Measurements from ENCODE around the gene VAV3.

Gene VAV3

GRCh38 chr1:107647012-107647411 is 318.0 kb downstream of the VAV3 start:
- Histone ChIP-seq H3K4me3 (replicated peaks; ENCODE audit: insufficient read depth, low read length) (no peak overlapping the region), H3K27ac (replicated peaks) (no peak overlapping the region), H3K27me3 (ENCODE audit: insufficient read depth, poor library complexity, severe bottlenecking) (no peaks in the 10 kb centered on the region)
- no peak for TF ChIP-seq REST (IDR thresholded peaks at IDR 0.05; ENCODE audit: insufficient replicate concordance, low read depth)
- no peak for TF ChIP-seq POLR2AphosphoS5 (IDR thresholded peaks at IDR 0.05; ENCODE audit: low read depth)
- TF ChIP-seq CTCF (IDR thresholded peaks at IDR 0.05; ENCODE audit: insufficient read depth, low read length) = no peak
- DNase-seq (ENCODE audit: low read depth in 1 of 2, low spot score in 1 of 2) = no peak

GRCh38 chr1:107643766-107644165 is 321.2 kb downstream of the VAV3 start:
- Histone ChIP-seq H3K4me3 (replicated peaks; ENCODE audit: insufficient read depth, low read length) (no peak overlapping the region), H3K27ac (replicated peaks) (no peak overlapping the region), H3K27me3 (ENCODE audit: insufficient read depth, poor library complexity, severe bottlenecking) (no peaks in the 10 kb centered on the region)
- TF ChIP-seq SPI1 (IDR thresholded peaks at IDR 0.05; ENCODE audit: borderline replicate concordance, low read depth) (no peak), REST (IDR thresholded peaks at IDR 0.05; ENCODE audit: insufficient replicate concordance, low read depth) (no peak), POLR2AphosphoS5 (IDR thresholded peaks at IDR 0.05; ENCODE audit: low read depth) (no peak), GABPA (IDR thresholded peaks at IDR 0.05; ENCODE audit: low read depth) (no peak), CTCF (IDR thresholded peaks at IDR 0.05; ENCODE audit: insufficient read depth, low read length) (no peak)
- DNase-seq (ENCODE audit: low read depth in 1 of 2, low spot score in 1 of 2) = no peak

- TF ChIP-seq POLR2AphosphoS5 (IDR thresholded peaks at IDR 0.05; ENCODE audit: low read depth) = no peak
- peak; percentile 43; the same call in 1 of the 2 replicates for TF ChIP-seq GABPA (IDR thresholded peaks at IDR 0.05; ENCODE audit: low read depth)
- TF ChIP-seq SPI1 (IDR thresholded peaks at IDR 0.05; ENCODE audit: borderline replicate concordance, low read depth) = peak; percentile 27; the same call in 1 of the 2 replicates
- DNase-seq (ENCODE audit: low read depth in 1 of 2, low spot score in 1 of 2) = peak; percentile 17 to 60
- H3K4me3 ChIP-seq (replicated peaks; ENCODE audit: insufficient read depth, low read length) = no peak overlapping the region
- H3K27me3 ChIP-seq (ENCODE audit: insufficient read depth, poor library complexity, severe bottlenecking) = no peaks in the 10 kb centered on the region
- H3K27ac ChIP-seq (replicated peaks) = no peak overlapping the region
Observed at GRCh38 chr1:107640207-107640606, 324.8 kb downstream of the VAV3 start.

- DNase-seq (ENCODE audit: low read depth in 1 of 2, low spot score in 1 of 2) = no peak
- H3K27ac ChIP-seq (replicated peaks) = no peak overlapping the region
- H3K4me3 ChIP-seq (replicated peaks; ENCODE audit: insufficient read depth, low read length) = no peak overlapping the region
- no peaks in the 10 kb centered on the region for H3K27me3 ChIP-seq (ENCODE audit: insufficient read depth, poor library complexity, severe bottlenecking)
- TF ChIP-seq REST (IDR thresholded peaks at IDR 0.05; ENCODE audit: insufficient replicate concordance, low read depth) (no peak), POLR2AphosphoS5 (IDR thresholded peaks at IDR 0.05; ENCODE audit: low read depth) (no peak), CTCF (IDR thresholded peaks at IDR 0.05; ENCODE audit: insufficient read depth, low read length) (no peak), GABPA (IDR thresholded peaks at IDR 0.05; ENCODE audit: low read depth) (no peak)
Observed at GRCh38 chr1:107637101-107637500, 327.9 kb downstream of the VAV3 start.
